Measurements from ENCODE around the gene PDE6H.

GRCh38 chr12:14927267-14927666, 45.6 kb upstream of the PDE6H start:
- no peak for TF ChIP-seq SP1 (IDR thresholded peaks at IDR 0.05; ENCODE audit: low read depth, low read length)
- TF ChIP-seq ETV6 (conservative IDR thresholded peaks at IDR 0.05 in 1 of 2, IDR thresholded peaks at IDR 0.05 in 1 of 2; ENCODE audit: borderline replicate concordance in 1 of 2, low read depth in 1 of 2) = no peak
- TF ChIP-seq POLR2AphosphoS5 (IDR thresholded peaks at IDR 0.05; ENCODE audit: low read length) = no peak
